Loucy (cell line): Measurements from ENCODE around the gene ZDHHC8.

ENCODE experiments used
- EZH2phosphoT487 ChIP-seq: fragments of 200-600 bp; IDR thresholded peaks from 2 replicates; pipeline ENCODE4 v1.6.1; 2018; ENCODE audit warnings: antibody characterized with exemption, mild to moderate bottlenecking, moderate library complexity, borderline replicate concordance
- TF ChIP-seq, protein P1 (sequence below): fragments of 200-600 bp; sonication (generic); conservative IDR thresholded peaks from 2 replicates; pipeline ENCODE4 v1.5.1; 2014; ENCODE audit warnings: mild to moderate bottlenecking, antibody characterized with exemption, low read length

DNA sequence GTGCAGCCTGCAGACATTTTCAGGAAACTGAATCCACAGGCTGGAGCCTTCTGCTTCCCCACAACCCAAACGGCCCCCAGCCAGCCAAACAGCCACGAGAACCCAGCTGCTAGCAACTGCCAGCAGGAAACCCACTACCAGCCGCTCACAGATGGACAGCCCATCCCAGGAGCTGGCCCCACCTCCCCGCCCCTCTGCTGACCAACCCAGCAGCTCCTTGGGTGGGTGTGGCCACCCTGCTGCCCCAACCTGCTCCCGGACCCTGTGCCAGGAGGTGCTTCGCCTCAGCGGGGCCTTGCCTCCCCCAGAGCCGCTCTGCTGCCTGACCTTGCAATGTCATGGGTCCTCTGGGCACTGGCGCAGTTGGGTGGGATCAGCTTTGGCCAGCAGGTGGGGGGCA, 27.5 kb downstream of the ZDHHC8 start:
- TF ChIP-seq, protein P1, sequence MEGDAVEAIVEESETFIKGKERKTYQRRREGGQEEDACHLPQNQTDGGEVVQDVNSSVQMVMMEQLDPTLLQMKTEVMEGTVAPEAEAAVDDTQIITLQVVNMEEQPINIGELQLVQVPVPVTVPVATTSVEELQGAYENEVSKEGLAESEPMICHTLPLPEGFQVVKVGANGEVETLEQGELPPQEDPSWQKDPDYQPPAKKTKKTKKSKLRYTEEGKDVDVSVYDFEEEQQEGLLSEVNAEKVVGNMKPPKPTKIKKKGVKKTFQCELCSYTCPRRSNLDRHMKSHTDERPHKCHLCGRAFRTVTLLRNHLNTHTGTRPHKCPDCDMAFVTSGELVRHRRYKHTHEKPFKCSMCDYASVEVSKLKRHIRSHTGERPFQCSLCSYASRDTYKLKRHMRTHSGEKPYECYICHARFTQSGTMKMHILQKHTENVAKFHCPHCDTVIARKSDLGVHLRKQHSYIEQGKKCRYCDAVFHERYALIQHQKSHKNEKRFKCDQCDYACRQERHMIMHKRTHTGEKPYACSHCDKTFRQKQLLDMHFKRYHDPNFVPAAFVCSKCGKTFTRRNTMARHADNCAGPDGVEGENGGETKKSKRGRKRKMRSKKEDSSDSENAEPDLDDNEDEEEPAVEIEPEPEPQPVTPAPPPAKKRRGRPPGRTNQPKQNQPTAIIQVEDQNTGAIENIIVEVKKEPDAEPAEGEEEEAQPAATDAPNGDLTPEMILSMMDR = no peak
- no peak for TF ChIP-seq EZH2phosphoT487
